Measurements from ENCODE around the gene SLC25A21.

- TF ChIP-seq POLR2A (IDR thresholded peaks at IDR 0.05): no peak
- TF ChIP-seq CTCF (IDR thresholded peaks at IDR 0.05): no peak
Observed at GRCh38 chr14:37046815-37047214, 125.6 kb downstream of the SLC25A21 start.

All from lower leg skin (tissue), 3 donors.